TTC549 (cell line): ENCODE results near the gene GPR6.

Source experiments
- FAIRE-seq: peaks from 2 replicates; lab custom pipeline; 2012; peaks lifted over from hg19 to GRCh38; lab: Jason Lieb, UNC

The GPR6 gene

GRCh38 chr6:109999740-110000139, 21.6 kb downstream of the GPR6 start:
- no peak for FAIRE-seq

- no peak for FAIRE-seq
Observed at GRCh38 chr6:110002676-110003075, 24.6 kb downstream of the GPR6 start.

DNA sequence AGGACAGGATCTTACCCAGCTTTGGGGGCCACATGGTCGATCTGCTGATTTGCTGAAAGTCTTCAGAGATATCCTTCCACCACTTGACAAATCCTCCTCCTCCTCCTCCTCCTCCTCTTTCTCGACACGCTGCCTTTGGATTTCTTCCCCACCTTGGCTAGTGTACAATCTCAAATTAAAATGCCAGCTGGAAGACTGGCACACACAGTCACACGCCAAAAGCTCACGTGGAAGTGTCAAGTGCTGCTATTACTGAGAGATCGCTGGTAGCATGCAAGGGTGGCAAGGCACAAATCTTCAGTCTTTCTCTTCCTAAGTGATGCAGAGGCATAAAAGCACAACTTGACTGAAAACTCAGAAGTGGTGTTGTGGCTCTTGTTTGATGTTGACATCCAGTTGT, 35.3 kb downstream of the GPR6 start:
- no peak for FAIRE-seq

DNA sequence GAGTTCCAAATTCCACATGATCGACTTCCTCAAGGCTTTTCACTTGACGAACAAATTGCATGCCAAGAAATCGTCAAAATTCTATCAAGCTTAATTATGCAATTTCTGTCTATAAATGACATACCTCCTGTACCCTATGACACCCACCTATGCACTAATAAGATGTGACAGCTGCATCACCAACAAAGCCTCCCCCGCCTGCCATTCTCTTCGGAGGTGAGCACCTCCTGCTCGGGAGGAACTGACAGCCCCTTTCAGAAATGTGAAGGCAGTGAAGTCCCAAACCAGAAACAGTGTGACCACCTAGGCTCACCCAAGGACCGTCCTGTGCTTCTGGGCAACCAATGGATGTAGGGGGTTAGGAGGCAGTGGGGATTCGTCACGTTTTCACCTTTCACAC, 37.1 kb downstream of the GPR6 start:
- FAIRE-seq = no peak

- no peak for FAIRE-seq
Observed at GRCh38 chr6:110017306-110017705, 39.2 kb downstream of the GPR6 start.

- FAIRE-seq = no peak
Observed at GRCh38 chr6:110017946-110018345, 39.8 kb downstream of the GPR6 start.

- FAIRE-seq = no peak
Observed at GRCh38 chr6:110018486-110018885, 40.4 kb downstream of the GPR6 start.

DNA sequence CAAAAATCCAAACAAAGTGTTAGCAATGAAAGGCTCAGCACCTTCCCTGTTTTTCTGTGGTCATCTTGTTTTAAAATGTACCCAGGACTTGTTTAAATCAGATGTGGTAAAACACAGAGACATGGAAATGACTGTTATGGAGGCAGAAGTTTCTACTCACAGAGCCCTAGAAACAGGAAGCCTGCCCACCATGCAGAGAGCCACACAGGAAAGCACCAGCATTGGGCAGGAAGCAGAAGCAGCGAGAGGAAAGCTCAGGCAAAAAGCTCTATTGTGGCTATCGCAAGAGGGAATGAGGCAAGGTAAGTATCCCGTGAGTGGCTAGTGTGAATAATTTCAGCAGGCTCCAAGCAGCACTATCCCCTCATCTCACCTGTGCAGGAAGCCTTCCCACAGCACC, 42.8 kb downstream of the GPR6 start:
- FAIRE-seq = no peak

DNA sequence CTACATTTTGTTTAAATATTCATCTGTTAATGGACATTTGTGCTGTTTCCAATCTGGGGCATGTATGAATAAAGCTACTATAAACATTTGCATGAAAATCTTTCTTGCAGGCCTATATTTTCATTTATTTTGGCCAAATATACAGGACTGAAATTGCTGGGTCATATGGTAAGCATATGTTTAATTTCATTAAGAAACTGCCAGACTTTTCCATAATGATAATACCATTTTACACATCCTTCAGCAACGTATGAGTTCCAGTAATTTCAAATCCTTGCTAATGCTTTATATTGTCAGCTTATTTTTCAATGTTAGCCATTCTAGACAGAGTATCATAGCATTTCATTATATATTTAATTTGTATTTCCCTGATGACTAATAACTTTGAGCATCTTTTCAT, 51.0 kb downstream of the GPR6 start:
- no peak for FAIRE-seq
